DND-41 (cell line): ENCODE data around the gene MORF4L1.
"Not testable (repeated sequence)": the region's sequence is repeated elsewhere in the genome, so short reads cannot be mapped to it uniquely, and the experiment has no call there.

Experiments used
- ATAC-seq: fragments of 200-7000 bp; cut with Tn5 transposase; 3 replicates; pipeline ENCODE4 v1.9.1; 2021; ENCODE audit warnings: low read depth; ENCODE audit not compliant: insufficient read depth
- DNase-seq: peaks from one replicate; pipeline ENCODE4 v3.0.0-alpha.2; 2020
- H2AFZ ChIP-seq: 2 replicates; pipeline ENCODE4 v1.6.0; 2012; ENCODE audit warnings: low read depth, low read length
- H3K27ac ChIP-seq: 2 replicates; pipeline ENCODE4 v1.5.1; 2012; ENCODE audit warnings: low read length, inconsistent platforms
- H3K27me3 ChIP-seq: fragments of 200-600 bp; sonication (generic); 2 replicates; pipeline ENCODE4 v1.6.0; 2012; ENCODE audit warnings: low read length, mild to moderate bottlenecking, inconsistent platforms; ENCODE audit not compliant: insufficient read depth, poor library complexity
- H3K36me3 ChIP-seq: 2 replicates; pipeline ENCODE4 v1.5.1; 2012; ENCODE audit warnings: low read length, inconsistent platforms; ENCODE audit not compliant: insufficient read depth
- H3K4me1 ChIP-seq: 2 replicates; pipeline ENCODE4 v1.5.1; 2012; ENCODE audit warnings: mild to moderate bottlenecking, low read length; ENCODE audit not compliant: insufficient read depth
- H3K4me2 ChIP-seq: 2 replicates; pipeline ENCODE4 v1.6.0; 2012; ENCODE audit warnings: mild to moderate bottlenecking, moderate library complexity, low read length, inconsistent platforms; ENCODE audit not compliant: insufficient read depth
- H3K4me3 ChIP-seq, 2 experiments: fragments of 200-600 bp in 1 of 2; shearing (Covaris generic) in 1 of 2; 2 replicates each; pipeline ENCODE4 v1.5.1; 2012 to 2016; ENCODE audit warnings: inconsistent platforms in 2 of 2, low read length in 2 of 2, mild to moderate bottlenecking in 2 of 2, low read depth in 1 of 2, moderate library complexity in 1 of 2
- H3K79me2 ChIP-seq: 2 replicates; pipeline ENCODE4 v1.6.0; 2012; ENCODE audit warnings: low read length, inconsistent platforms; ENCODE audit not compliant: insufficient read depth
- H3K9ac ChIP-seq: 2 replicates; pipeline ENCODE4 v1.6.0; 2012; ENCODE audit warnings: low read depth, mild to moderate bottlenecking, inconsistent platforms, low read length, moderate library complexity
- H3K9me3 ChIP-seq: 2 replicates; pipeline ENCODE4 v1.5.1; 2012; ENCODE audit warnings: low read length, moderate library complexity, mild to moderate bottlenecking, inconsistent platforms; ENCODE audit not compliant: insufficient read depth, severe bottlenecking
- H4K20me1 ChIP-seq: 2 replicates; pipeline ENCODE4 v1.6.0; 2012; ENCODE audit warnings: low read length; ENCODE audit not compliant: insufficient read depth
- EZH2 ChIP-seq: IDR thresholded peaks from 3 replicates; pipeline ENCODE4 v1.6.1; 2012; ENCODE audit warnings: borderline replicate concordance, low read depth, mild to moderate bottlenecking, moderate library complexity, low read length, inconsistent platforms; ENCODE audit not compliant: severe bottlenecking
- TF ChIP-seq, protein P1 (sequence below): IDR thresholded peaks from 2 replicates; pipeline ENCODE4 v1.5.1; 2012; ENCODE audit warnings: borderline replicate concordance, low read length, moderate library complexity, mild to moderate bottlenecking; ENCODE audit not compliant: poor library complexity, severe bottlenecking; ENCODE audit errors: extremely low read depth

Gene MORF4L1

DNA sequence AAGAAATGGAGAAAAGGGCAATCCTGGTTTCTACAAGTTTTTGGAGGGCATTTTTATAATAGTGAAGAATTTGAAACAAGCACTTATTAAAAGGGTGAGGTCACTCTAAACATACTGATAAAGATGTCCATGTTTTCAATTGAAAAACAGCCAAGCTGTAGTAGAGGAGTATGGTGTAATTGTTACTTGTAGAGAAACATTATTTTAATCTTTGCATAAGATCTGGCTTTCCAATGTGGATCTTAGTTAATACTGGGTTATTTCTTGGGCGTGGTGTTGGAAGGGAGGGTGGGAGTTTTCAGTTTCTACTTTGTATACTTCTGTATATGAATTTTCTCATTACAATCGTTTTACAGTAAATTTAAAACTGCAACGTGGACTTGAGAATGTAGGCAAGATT, 22.8 kb downstream of the MORF4L1 start:
- H3K9me3 ChIP-seq: no peaks in the 10 kb centered on the region
- no peak overlapping the region for H3K27ac ChIP-seq
- DNase-seq (no peak), ATAC-seq (no peak)
- H3K79me2 ChIP-seq: peaks cover 63% of the 10 kb centered on the region
- no peak overlapping the region for H3K4me2 ChIP-seq
- H3K9ac ChIP-seq: no peak overlapping the region
- TF ChIP-seq EZH2: no peak
- TF ChIP-seq, protein P1, sequence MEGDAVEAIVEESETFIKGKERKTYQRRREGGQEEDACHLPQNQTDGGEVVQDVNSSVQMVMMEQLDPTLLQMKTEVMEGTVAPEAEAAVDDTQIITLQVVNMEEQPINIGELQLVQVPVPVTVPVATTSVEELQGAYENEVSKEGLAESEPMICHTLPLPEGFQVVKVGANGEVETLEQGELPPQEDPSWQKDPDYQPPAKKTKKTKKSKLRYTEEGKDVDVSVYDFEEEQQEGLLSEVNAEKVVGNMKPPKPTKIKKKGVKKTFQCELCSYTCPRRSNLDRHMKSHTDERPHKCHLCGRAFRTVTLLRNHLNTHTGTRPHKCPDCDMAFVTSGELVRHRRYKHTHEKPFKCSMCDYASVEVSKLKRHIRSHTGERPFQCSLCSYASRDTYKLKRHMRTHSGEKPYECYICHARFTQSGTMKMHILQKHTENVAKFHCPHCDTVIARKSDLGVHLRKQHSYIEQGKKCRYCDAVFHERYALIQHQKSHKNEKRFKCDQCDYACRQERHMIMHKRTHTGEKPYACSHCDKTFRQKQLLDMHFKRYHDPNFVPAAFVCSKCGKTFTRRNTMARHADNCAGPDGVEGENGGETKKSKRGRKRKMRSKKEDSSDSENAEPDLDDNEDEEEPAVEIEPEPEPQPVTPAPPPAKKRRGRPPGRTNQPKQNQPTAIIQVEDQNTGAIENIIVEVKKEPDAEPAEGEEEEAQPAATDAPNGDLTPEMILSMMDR: no peak
- no peak overlapping the region for H3K4me3 ChIP-seq
- no peaks in the 10 kb centered on the region for H3K27me3 ChIP-seq
- peaks cover 20% of the 10 kb centered on the region for H4K20me1 ChIP-seq
- peaks cover 98% of the 10 kb centered on the region for H3K36me3 ChIP-seq
- no peaks in the 10 kb centered on the region for H3K4me1 ChIP-seq
- H2AFZ ChIP-seq: no peak overlapping the region

DNA sequence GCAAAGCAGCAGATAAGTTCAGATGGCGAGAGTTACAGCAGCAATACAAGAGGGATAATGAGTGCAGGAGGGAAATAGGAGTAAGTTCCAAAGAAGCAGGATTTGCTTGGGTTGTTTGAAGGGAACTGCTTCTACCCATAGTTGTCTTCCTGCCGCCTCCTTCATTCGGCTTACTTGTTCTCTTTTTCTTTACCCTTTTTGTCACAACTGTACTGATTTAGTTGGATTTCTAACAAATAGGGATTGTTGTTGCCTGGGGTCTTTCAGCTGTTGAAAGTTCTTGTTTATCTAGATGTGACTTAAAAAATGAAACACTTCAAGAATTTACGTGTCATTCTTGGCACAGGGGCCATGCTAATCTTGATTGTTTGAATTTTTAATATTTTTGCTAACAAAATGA, 25.9 kb downstream of the MORF4L1 start:
- ATAC-seq (no peak), DNase-seq (no peak)
- Histone ChIP-seq H3K79me2 (peaks cover 37% of the 10 kb centered on the region; the same call in 1 of the 2 replicates), H3K9me3 (no peaks in the 10 kb centered on the region), H3K27ac (no peak overlapping the region), H3K27me3 (no peaks in the 10 kb centered on the region), H3K4me3 (no peak overlapping the region), H2AFZ (no peak overlapping the region), H4K20me1 (peaks cover 12% of the 10 kb centered on the region), H3K36me3 (peaks cover 98% of the 10 kb centered on the region), H3K9ac (no peak overlapping the region), H3K4me1 (no peaks in the 10 kb centered on the region), H3K4me2 (no peak overlapping the region)
- TF ChIP-seq, protein P1: no peak

DNA sequence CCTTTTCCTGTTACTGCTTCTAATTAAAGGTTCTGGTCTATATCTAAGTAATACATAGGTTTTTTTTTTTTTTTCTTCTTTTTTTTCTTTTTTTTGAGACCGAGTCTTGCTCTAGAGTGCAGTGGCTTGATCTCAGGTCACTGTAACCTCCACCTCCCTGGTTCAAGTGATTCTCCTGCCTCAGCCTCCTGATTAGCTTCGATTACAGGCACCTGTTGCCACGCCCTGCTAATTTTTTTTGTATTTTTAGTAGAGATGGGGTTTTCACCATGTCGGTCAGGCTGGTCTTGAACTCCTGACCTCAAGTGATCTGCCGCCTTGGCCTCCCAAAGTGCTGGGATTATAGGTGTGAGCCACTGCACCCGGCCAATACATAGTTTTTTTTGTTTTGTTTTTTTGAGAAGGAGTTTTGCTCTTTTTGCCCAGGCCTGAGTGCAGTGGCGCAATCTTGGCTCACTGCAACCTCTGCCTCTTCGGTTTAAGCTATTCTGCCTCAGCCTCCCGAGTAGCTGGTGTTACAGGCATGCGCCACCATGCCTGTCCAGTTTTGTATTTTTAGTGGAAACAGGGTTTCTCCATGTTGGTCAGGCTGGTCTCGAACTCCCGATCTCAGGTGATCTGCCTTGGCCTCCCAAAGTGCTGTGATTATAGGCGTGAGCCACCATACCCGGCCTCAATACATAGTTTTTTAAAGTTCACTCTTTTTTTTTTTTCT, 28.3 kb downstream of the MORF4L1 start:
- Histone ChIP-seq H3K36me3 (peaks cover 96% of the 10 kb centered on the region), H3K79me2 (peaks cover 16% of the 10 kb centered on the region; the same call in 1 of the 2 replicates)
- H4K20me1 ChIP-seq: not testable (repeated sequence)

DNA sequence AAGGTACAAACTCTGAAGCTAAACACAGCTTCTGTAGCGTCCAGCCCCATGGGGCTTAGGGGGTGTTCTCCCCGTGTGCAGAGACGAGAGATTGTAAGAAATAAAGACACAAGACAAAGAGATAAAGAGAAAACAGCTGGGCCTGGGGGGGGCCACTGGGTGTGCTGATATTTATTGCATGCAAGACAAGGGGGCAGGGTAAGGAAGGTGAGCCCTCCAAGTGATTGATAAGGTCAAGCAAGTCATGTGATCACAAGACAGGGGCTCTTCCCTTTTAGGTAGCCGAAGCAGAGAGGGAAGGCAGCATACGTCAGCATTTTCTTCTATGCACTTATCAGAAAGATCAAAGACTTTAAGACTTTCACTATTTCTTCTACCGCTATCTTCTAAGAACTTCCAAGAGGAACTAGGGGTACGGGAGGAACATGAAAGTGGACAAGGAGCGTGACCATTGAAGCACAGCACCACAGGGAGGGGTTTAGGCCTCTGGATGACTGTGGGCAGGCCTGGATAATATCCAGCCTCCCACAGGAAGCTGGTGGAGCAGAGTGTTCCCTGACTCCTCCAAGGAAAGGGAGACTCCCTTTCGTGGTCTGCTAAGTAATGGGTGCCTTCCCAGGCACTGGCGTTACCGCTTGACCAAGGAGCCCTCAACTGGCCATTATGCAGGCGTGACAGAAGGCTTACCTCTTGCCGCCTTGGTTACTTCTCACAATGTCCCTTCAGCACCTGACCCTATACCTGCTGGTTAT, 29.8 kb downstream of the MORF4L1 start:
- not testable (repeated sequence) for H3K4me1 ChIP-seq, H2AFZ ChIP-seq, H3K9me3 ChIP-seq, H4K20me1 ChIP-seq, H3K4me3 ChIP-seq, ATAC-seq, H3K4me2 ChIP-seq, H3K27me3 ChIP-seq, H3K9ac ChIP-seq, DNase-seq, H3K27ac ChIP-seq
- Histone ChIP-seq H3K36me3 (peaks cover 97% of the 10 kb centered on the region), H3K79me2 (peaks cover 14% of the 10 kb centered on the region; the same call in 1 of the 2 replicates)

More for the DNA sequence above, 28.3 kb downstream of the MORF4L1 start:
- H3K9me3 ChIP-seq, H3K4me3 ChIP-seq, H3K4me2 ChIP-seq, H3K9ac ChIP-seq, DNase-seq, ATAC-seq, H3K27ac ChIP-seq, H3K27me3 ChIP-seq, H2AFZ ChIP-seq, H3K4me1 ChIP-seq: not testable (repeated sequence)
